HG03520 (cell line): ENCODE results near the gene DDX20.

Source experiments
- ATAC-seq: cut with Tn5 transposase; IDR thresholded peaks from one replicate; pipeline ENCODE4 v1.9.1; 2021; ENCODE audit warnings: mild to moderate bottlenecking, moderate library complexity; ENCODE audit not compliant: unreplicated experiment

The DDX20 gene

DNA sequence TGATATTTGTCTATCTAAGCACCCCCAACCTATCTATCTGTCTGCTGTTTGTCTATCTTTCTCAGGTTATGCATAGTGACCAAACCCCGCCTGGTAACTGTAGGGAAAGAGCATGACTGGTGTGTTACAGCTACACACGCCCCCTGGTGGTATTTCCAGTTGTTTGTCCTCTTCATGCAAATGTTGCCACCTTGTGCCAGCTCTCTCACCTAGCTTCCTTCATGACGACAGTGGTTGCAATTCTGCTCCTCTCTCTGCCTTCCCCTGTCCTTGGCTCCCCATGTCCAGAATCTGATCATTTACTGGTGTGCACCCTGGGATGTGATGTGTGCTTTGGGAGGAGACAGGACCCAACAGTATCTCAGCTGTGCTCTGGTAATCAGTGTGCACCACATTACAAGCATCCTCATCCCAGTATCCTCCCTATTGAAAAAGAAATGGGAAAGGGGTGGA lies 8.4 kb upstream of the DDX20 start:
- no peak for ATAC-seq

DNA sequence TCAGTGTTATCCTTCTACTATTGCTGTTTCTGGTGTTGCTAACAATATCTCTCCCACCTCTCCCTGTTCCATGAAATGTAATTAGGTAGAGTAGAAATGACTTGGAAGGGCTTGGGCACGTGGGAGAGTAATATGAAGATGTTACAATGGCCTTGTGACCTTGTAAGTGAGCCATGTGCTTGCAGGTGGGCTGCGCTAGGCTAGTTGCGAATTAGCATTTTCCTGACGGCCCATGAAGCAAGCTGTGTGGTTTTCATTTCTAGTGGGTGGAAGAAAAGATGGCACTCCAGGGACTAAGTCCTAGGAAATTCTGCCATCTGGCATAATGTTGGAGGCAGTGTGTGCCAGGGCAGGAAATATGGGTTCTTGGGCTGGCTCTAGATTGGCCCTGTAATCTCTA lies 7.8 kb upstream of the DDX20 start:
- no peak for ATAC-seq

- ATAC-seq, result no peak
Observed at GRCh38 chr1:111749628-111750027, 6.1 kb upstream of the DDX20 start.

- ATAC-seq, result no peak
Observed at GRCh38 chr1:111750856-111751255, 4.8 kb upstream of the DDX20 start.

GRCh38 chr1:111751906-111752575 lies 3.7 kb upstream of the DDX20 start:
- ATAC-seq, result no peak

DNA sequence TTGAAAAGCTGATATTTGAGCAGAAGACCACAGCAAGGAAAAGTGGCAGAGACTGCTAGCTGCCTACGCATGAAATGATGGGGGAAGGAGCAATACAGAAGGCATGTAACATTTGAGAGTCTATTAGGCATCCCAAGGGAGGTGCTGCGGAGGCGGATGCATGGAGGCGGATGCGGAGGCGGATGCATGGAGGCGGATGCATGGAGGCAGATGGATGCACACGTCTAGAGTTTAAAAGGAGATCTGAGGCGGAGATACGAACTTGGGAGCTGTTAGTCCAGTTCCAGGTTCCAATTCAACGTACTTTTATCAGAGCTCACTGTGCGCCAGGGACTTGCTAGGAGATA lies 744 bp upstream of the DDX20 start:
- ATAC-seq, result no peak

DNA sequence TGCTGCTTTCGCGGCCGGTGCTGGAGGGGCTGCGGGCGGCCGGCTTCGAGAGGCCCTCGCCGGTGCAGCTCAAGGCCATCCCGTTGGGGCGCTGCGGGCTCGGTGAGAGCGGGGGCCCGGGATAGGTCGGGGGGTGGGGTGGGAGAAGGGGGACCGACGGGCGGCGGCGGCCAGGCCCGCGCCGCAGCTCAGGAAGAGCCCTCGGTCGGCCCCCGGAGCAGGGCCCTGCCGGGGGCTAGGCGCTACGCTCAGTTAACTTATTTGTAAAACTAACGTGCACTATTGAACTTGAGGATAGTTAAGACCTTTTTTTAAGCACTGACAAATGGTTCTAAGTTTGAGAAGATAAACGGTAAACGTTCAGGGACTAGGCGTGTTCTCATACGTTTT lies 418 bp downstream of the DDX20 start:
- ATAC-seq, result peak; percentile 8

- no peak for ATAC-seq
Observed at GRCh38 chr1:111758373-111758772, 2.7 kb downstream of the DDX20 start.

DNA sequence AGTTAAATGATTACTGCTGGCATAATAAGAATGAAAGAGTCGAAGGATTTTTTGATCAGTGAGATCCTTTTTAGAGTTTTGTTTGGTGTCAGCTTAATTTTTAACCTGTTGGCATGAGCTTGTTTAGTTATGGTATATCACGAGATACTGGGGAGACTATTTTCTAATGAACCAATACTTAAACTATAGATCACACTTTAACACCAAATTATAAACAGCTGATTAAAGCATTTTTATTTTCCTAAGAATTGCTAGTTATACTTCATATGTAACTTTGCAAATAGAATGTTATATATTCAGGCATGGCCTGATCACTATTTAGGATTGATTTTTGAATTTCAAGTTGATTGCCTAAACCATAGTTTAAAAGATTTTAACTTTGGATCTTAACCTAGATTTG lies 6.0 kb downstream of the DDX20 start:
- no peak for ATAC-seq

- ATAC-seq, result no peak
Observed at GRCh38 chr1:111762332-111762731, 6.6 kb downstream of the DDX20 start.

GRCh38 chr1:111768023-111768422 lies 12.3 kb downstream of the DDX20 start:
- no peak for ATAC-seq

DNA sequence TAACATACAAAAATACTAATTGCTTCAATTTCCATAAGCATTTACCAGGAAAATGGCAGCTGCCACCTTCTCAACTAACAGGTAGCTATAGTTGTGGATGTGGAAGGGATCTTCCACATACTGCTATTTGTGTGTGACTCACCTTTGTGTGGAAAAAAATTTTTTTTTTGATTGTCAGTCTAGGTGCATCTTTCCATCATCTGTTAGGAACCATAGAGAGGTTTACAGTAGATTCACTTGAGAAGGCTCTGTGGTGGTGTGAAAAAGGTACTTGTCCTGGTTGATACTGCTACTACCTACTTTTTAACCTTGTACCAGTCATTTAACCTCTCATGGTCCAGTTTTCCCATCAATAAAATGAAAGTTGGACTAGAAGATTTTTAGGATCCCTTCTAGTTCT lies 12.9 kb downstream of the DDX20 start:
- ATAC-seq, result no peak

DNA sequence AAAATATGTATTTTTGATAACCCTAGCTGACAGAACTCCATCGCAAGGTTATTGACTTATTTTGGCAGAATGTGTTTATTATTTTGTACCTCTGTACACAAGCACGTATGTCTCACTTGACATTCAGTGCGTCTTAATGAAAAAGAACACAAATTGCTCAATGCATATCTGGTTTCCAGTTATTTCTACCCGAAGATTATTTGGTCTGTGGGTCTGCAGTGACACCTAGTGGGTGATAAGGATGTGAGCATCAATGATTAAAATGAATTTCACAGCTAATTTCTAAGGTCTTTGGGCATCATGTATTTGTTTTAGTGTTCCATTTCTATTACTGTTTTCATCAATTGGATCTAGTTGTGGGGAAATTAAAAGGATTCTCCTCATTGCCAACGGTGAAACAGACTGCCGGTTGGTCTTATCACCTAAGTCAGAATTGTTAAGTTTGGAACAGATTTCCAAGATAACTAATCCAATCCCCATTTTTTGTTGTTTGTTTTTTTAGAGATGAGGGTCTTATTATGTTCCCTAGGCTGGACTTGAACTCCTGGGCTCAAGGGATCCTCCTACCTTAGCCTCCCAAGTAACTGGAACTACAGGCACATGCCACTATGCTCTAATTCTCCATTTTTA lies 13.9 kb downstream of the DDX20 start:
- no peak for ATAC-seq

DNA sequence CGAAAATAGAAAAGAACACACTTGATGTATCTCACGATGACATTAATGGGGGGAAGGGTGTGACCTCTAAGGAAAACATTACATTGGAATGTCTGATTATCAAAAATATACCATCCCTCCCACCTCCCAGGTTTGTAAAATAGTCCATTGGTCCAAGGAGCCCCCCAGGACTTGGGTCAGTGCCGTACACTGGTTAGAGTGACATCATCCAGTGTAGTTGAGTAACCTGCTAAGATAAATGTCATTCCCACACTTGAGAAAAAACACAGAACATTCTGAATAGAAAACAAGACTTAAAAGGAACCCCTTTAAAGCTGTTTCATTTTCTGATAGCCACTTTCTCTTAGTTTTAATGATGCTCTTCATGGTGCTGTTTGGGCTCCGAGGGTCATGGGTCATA lies 15.2 kb downstream of the DDX20 start:
- no peak for ATAC-seq

DNA sequence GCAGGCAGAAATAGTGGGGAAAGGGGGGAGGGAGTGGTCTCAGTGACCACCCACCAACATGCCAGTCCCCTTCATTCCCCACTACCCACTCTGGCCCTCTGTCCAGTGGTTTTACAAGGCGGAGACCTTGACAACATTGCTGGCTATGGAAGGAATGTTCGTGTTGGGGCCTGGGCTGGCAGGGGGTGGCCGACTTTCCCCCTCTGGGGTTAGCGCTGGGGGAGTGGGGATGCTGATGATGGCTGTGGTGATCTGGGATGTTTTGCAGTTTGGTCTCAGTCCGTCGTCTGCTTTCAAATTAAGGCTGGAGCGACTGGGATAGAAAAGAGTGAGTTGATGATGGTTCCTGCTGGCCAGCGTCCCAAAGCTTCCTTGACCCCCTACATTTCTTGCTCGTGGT lies 20.3 kb downstream of the DDX20 start:
- ATAC-seq, result no peak

GRCh38 chr1:111776391-111776790 lies 20.7 kb downstream of the DDX20 start:
- ATAC-seq, result no peak

DNA sequence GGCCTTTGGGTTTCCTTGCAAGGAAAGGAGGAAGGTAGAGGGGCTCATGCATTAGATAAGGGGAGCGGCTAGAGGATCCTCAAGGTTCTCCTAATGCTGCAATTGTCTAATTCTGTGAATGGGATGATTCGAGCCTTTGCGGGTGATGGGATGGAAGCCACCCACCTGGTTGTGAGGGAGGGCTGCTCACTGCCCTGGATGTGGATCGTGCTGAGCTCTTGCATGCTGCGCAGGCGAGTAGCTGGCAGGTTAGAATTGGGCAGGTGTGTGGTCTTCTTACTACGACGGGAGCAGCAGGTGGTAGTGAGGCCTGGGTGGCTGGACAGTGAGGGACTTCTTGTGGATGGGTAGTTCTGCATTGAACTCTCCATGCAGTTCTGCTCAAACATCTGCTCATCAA lies 21.2 kb downstream of the DDX20 start:
- ATAC-seq, result no peak

- ATAC-seq, result no peak
Observed at GRCh38 chr1:111777301-111777700, 21.6 kb downstream of the DDX20 start.

DNA sequence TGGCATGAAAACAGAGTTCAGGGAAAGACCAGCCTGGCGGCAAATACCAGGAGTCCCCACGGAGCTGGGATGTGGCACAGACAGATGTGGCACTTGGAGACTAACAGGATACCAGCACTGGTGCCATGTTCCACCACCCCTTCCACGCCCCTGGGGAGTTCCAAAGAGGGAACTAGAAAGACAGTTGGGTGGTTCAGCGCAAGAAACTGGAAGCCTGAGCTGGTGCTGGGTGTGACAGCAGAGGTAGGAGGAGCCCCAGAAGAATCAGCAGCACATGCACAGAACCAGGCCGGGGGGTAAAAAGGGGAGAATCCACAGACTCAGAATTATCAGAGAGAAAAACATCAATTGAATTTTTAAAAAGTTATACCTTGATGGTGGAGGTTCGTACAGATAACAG lies 22.4 kb downstream of the DDX20 start:
- no peak for ATAC-seq

DNA sequence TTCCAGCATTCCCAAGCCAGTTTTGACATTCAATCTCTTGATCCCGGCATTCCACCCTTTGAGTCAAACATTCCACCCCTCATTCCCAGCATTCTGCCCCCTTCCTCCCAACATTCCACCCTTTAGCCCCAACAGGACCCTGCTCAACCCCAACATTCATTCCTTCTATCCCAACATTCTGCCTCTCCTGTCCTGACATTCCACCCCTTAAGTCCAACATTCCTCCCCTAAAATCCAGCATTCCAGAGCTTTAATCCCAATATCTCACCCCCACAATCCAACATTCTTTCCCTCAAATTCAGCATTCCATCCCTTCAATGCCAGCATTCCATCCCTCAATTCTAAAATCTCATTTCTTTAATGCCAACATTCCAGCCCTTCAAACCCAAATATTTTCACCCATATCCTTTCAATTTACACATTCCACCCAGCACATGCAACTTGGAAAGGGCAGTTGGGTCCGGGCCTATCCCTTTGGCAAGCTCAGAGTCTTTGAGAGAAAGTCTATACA lies 22.9 kb downstream of the DDX20 start:
- ATAC-seq, result no peak

DNA sequence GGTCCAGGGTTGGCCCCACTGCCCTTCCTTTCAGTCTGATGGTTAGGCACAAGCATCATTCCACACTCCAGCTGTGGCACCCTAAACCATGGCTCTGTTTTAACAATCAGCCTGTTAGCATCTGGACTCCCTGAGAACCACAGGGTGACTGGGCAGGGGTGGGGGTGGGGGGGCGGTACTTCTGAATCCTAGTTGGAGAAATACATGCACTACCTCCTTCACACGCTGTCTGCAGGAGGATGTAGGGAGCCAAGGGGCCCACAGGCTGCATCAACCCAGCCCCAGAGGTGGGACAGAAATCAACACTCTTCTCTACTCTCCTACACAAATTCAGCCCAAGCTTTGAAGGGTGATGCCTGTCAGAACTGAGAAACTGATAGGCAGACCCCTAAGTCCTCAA lies 23.8 kb downstream of the DDX20 start:
- no peak for ATAC-seq

DNA sequence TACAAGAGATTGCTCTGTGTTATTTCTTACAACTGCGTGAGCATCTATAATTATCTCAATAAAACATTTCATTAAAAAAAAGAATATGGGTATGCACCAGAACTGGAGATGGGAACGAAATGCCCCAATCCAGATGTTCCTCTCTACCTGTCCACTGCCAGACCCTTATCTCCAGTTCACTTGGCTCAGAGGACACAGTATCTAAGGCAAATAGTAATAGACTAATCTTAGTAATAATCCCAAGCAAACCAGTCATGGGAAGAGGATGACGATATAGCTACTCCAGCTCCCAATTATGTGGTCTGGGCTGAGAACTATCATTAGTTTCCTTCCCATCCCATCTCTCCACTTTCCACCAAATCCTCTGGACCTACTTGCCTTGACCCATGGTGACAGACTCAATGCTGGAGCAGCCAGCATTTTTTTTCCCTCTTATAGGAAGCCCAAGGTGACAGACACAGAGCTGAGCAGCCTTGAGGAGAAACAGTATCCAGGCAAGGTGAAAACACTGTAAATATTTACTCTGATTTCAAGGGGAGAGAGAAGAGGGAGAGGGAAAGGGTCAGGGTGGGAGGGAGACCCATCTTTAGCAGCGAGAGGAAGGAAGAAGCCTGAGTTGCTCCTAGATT lies 28.7 kb downstream of the DDX20 start:
- ATAC-seq, result no peak
